HG02884 (cell line): ENCODE results near the gene SMARCD1.
"Not testable (repeated sequence)": the region's sequence is repeated elsewhere in the genome, so short reads cannot be mapped to it uniquely, and the experiment has no call there.

Experiments
- ATAC-seq: cut with Tn5 transposase; IDR thresholded peaks from one replicate; pipeline ENCODE4 v1.9.1; 2021; ENCODE audit warnings: mild to moderate bottlenecking, moderate library complexity; ENCODE audit not compliant: unreplicated experiment

SMARCD1 gene

DNA sequence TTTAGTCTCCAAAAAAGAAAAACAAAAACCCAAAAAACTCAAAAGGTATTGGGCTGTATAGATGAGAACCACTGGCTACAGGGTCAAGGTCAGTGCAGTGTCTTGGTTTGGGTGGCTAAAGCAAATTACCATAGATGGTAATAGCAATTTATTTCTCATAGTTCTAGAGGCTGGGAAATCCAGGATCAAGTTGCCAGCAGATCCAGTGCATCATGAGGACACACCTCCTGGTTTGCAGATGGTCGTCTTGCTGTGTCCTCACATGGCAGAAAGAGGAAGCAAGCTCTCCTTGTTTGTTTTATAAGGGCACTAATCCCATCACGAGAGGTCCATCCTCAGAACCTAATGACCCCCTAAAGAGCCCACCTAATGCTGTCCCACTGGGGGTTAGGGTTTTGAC is 38.1 kb downstream of the SMARCD1 start:
- no peak for ATAC-seq

- no peak for ATAC-seq
Observed at GRCh38 chr12:50127546-50127945, 42.4 kb downstream of the SMARCD1 start.

DNA sequence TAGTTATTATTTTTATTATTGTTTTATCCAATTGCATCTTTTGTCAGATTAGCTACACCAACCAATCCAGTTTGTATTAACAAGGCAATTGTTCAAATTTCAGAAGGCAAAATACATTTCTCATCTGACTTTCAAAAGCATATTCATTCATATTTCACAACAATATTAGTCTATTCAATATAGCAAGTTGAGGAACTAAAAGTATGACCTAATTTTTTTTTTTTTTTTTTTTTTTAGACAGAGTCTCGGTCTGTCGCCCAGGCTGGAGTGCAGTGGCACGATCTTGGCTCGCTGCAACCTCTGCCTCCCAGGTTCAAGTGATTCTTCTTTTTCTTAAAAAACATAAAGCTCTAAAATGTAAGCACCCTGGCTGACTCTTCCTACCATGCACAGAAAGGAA is 44.1 kb downstream of the SMARCD1 start:
- no peak for ATAC-seq

DNA sequence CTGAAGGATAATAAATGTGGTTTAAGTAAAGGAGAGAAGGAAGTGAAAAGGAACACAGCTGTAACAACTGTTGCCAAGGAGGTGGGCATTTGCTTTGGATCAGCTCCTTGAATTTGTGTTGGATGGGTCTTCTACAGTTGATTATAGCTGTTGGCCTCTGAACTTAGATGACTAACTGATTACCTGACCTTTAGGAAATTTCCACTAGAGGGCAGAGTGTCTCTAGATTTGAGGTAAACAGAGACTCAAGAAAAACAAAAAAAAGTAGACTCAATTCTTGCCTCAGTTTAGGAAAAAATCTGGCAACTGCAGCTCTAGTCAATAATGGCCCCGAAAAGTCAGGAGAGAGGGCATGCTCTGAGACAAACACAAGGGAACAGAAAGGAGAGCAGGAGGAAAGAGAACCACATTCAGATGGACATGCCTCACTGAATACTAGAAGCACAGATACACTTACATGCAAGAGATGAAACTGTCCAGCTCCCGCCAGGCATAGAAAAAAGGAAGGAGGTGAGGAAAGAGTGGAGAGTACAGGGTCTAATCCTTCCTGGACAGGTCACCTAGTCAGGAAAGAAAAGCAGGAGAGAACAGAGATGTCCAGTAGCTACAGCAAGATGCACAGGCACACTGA is 47.5 kb downstream of the SMARCD1 start:
- no peak for ATAC-seq

- ATAC-seq: no peak
Observed at GRCh38 chr12:50142993-50143392, 57.9 kb downstream of the SMARCD1 start.

GRCh38 chr12:50145439-50145838 is 60.3 kb downstream of the SMARCD1 start:
- ATAC-seq: no peak

GRCh38 chr12:50147281-50147680 is 62.1 kb downstream of the SMARCD1 start:
- ATAC-seq: no peak

- not testable (repeated sequence) for ATAC-seq
Observed at GRCh38 chr12:50148011-50148410, 62.9 kb downstream of the SMARCD1 start.

- ATAC-seq: no peak
Observed at GRCh38 chr12:50149311-50149710, 64.2 kb downstream of the SMARCD1 start.
